ENCODE measurements around the gene DISP3.

The DISP3 gene

DNA sequence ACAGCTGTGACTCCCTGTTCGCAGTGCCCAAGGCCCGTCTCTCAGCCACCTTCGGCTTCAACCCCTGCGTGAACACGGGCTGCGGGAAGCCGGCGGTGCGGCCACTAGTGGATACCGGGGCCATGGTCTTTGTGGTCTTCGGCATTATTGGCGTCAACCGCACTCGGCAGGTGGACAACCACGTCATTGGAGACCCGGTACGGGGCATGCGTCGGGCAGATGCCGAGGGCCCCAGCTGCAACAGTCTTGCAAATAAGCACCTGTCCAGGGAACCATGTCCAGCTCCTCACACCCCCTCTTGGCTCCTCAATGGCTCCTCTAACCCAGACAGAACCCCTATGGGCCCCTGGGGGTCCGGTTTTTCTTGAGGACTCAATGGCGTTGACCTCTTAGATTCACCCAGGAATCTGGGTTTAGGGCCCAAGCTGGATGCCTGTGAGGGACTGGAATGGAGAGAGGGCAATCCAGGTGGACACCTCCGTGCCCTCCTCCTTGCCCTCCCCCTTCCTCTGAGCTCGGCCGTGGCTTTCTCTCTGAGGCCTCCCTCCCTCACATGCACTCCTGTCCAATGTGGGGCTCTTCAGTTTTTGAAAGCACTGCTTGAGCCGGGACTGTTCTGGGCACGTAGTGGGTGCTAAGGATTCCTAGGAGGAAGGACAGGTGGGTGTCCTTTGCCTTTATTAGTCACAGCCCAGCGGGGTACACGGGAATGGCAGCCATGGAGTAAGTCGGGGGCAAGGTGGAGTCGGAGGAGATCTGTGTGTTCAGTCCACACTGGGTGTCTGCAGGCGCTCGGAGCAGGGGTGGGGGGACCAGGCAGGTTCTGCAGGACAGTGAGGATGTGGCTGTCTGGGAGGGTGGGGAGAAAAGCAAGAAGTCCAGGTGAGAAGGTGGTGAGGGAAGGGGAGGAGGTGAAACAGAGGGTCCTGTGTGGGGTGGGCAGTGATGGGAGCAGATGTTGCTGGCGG, 51.1 kb downstream of the DISP3 start:
- in situ Hi-C loops (cut with MboI; ENCODE audit: low pct_unique_long_range_greater_than_20kb, low sequenced_read_pairs, unreplicated experiment) = no loop called here
- TF ChIP-seq, protein P1, sequence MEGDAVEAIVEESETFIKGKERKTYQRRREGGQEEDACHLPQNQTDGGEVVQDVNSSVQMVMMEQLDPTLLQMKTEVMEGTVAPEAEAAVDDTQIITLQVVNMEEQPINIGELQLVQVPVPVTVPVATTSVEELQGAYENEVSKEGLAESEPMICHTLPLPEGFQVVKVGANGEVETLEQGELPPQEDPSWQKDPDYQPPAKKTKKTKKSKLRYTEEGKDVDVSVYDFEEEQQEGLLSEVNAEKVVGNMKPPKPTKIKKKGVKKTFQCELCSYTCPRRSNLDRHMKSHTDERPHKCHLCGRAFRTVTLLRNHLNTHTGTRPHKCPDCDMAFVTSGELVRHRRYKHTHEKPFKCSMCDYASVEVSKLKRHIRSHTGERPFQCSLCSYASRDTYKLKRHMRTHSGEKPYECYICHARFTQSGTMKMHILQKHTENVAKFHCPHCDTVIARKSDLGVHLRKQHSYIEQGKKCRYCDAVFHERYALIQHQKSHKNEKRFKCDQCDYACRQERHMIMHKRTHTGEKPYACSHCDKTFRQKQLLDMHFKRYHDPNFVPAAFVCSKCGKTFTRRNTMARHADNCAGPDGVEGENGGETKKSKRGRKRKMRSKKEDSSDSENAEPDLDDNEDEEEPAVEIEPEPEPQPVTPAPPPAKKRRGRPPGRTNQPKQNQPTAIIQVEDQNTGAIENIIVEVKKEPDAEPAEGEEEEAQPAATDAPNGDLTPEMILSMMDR (IDR thresholded peaks at IDR 0.05; ENCODE audit: extremely low read depth, insufficient read depth, missing control alignments) = no peak
- no peak for DNase-seq (ENCODE audit: low spot score)

DNA sequence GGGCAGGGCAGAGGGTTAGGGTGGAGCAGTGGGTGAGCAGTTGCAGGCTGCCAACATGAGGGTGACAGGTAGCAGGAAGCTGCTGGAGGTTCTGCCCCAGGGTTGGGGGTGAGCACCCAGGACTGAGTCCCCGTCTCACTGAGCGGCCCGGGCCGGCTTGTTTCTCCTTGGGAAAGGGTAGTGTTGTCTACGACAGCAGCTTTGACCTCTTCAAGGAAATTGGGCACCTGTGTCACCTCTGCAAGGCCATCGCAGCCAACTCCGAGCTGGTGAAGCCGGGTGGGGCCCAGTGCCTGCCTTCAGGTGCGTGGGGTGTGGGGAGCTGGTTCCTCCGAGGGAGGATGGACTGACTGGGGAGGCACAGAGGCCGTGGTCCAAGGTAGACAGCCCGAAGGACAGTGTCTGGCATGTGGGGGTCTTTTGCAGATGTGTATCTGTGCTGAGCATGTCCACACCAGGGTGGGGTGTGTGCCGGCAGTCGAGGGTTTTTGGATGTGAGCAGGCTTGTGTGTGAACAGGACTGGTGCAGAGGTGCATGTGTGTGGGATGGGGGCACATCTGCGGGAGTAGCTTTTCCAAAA, 51.9 kb downstream of the DISP3 start:
- in situ Hi-C loops (cut with MboI; ENCODE audit: low pct_unique_long_range_greater_than_20kb, low sequenced_read_pairs, unreplicated experiment) = no loop called here
- TF ChIP-seq, protein P1 (IDR thresholded peaks at IDR 0.05; ENCODE audit: extremely low read depth, insufficient read depth, missing control alignments) = no peak
- no peak for DNase-seq (ENCODE audit: low spot score)

GRCh38 chr1:11531314-11531870, 52.4 kb downstream of the DISP3 start:
- DNase-seq (ENCODE audit: low spot score) = no peak

DNA sequence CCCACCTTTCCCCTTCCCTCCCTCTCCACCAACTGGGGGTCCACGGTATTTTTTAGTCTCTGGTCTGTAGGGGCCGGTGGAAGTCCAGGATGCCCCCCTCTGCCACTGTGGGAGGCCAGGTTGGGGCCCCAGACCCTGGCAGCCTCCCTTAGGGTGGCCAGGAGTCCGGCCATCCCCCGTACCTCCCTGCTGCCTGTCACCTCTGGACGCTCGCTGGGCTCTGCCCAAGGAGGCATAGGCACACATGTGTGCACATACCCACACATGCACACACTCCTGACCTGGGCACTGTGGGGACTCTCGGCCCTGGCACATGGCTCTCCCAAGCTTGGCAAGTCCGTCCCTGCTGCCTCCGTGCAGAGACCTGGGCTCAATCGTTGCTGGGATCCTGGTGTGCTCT, 53.0 kb downstream of the DISP3 start:
- no peak for DNase-seq (ENCODE audit: low spot score)
- TF ChIP-seq, protein P1 (IDR thresholded peaks at IDR 0.05; ENCODE audit: extremely low read depth, insufficient read depth, missing control alignments) = no peak
- in situ Hi-C loops (cut with MboI; ENCODE audit: low pct_unique_long_range_greater_than_20kb, low sequenced_read_pairs, unreplicated experiment) = no loop called here

More at GRCh38 chr1:11531314-11531870, 52.4 kb downstream of the DISP3 start:
- in situ Hi-C loops (cut with MboI; ENCODE audit: low pct_unique_long_range_greater_than_20kb, low sequenced_read_pairs, unreplicated experiment) = no loop called here
- TF ChIP-seq, protein P1 (IDR thresholded peaks at IDR 0.05; ENCODE audit: extremely low read depth, insufficient read depth, missing control alignments) = no peak

GRCh38 chr1:11533790-11534787, 55.1 kb downstream of the DISP3 start:
- DNase-seq (ENCODE audit: low spot score) = no peak
- in situ Hi-C loops (cut with MboI; ENCODE audit: low pct_unique_long_range_greater_than_20kb, low sequenced_read_pairs, unreplicated experiment) = no loop called here
- TF ChIP-seq, protein P1 (IDR thresholded peaks at IDR 0.05; ENCODE audit: extremely low read depth, insufficient read depth, missing control alignments) = no peak

DNA sequence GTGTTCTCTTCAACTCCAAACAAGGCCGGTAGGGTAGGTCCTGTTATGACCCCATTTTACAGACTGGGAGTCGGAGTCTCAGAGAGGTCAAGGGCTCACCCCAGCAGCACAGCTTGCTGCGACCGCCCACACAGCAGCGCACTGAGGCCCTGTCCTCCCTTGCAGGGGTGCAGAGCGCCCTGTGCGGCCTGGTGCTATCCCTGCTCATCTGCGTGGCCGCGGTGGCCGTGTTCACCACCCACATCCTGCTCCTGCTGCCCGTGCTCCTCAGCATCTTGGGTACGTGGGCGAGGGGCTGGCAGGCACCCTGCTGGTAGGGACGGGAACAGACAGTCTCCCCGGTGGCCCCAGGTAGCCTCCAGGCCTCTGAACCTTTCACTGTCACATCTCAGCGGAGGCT, 55.9 kb downstream of the DISP3 start:
- no peak for DNase-seq (ENCODE audit: low spot score)
- in situ Hi-C loops (cut with MboI; ENCODE audit: low pct_unique_long_range_greater_than_20kb, low sequenced_read_pairs, unreplicated experiment) = no loop called here
- TF ChIP-seq, protein P1 (IDR thresholded peaks at IDR 0.05; ENCODE audit: extremely low read depth, insufficient read depth, missing control alignments) = no peak

Data from GM13977 (cell line).